ENCODE data around the gene ANKRD13D. TPM values are rescaled to one million over a fixed set of nuclear protein-coding genes. Genes with fewer than 3 reads are reported as not detected.

Gene ANKRD13D
- total and polyA plus RNA-seq, 9 donors = 16.2 to 35.5 (median 30.6) TPM

- Histone ChIP-seq H3K36me3 (ENCODE audit: control insufficient read depth, insufficient read depth, low read length) (no peaks in the 10 kb centered on the region), H3K4me3 (ENCODE audit: low read length) (no peak overlapping the region), H3K27ac (ENCODE audit: low read length) (no peak overlapping the region), H3K9me3 (replicated peaks; ENCODE audit: control insufficient read depth, low read depth, low read length) (no peaks in the 10 kb centered on the region), H3K27me3 (ENCODE audit: control insufficient read depth, insufficient read depth, low read length) (no peaks in the 10 kb centered on the region), H3K4me1 (ENCODE audit: control insufficient read depth, insufficient read depth, low read length) (peaks cover 7% of the 10 kb centered on the region)
- no peak for DNase-seq
- whole genome bisulfite sequencing (ENCODE audit: insufficient coverage) = 71% methylated on average over 3 of the region's 3 CpGs
Observed at GRCh38 chr11:67320011-67320410, 30.9 kb downstream of the ANKRD13D start.

GRCh38 chr11:67320691-67321090 lies 31.6 kb downstream of the ANKRD13D start:
- H3K27ac ChIP-seq (ENCODE audit: low read length) = no peak overlapping the region
- no peak for DNase-seq
- no peaks in the 10 kb centered on the region for H3K9me3 ChIP-seq (replicated peaks; ENCODE audit: control insufficient read depth, low read depth, low read length)
- no peak overlapping the region for H3K4me3 ChIP-seq (ENCODE audit: low read length)
- no peaks in the 10 kb centered on the region for H3K36me3 ChIP-seq (ENCODE audit: control insufficient read depth, insufficient read depth, low read length)
- peaks cover 7% of the 10 kb centered on the region for H3K4me1 ChIP-seq (ENCODE audit: control insufficient read depth, insufficient read depth, low read length)
- H3K27me3 ChIP-seq (ENCODE audit: control insufficient read depth, insufficient read depth, low read length) = no peaks in the 10 kb centered on the region
- WGBS (ENCODE audit: insufficient coverage) = no CpG with 5 or more reads among the region's 2 CpGs

GRCh38 chr11:67321313-67321871 lies 32.3 kb downstream of the ANKRD13D start:
- H3K9me3 ChIP-seq (replicated peaks; ENCODE audit: control insufficient read depth, low read depth, low read length) = no peaks in the 10 kb centered on the region
- WGBS (ENCODE audit: insufficient coverage) = 86% methylated on average over 1 of the region's 6 CpGs
- no peak for DNase-seq
- H3K27me3 ChIP-seq (ENCODE audit: control insufficient read depth, insufficient read depth, low read length) = no peaks in the 10 kb centered on the region
- no peak overlapping the region for H3K4me3 ChIP-seq (ENCODE audit: low read length)
- no peak overlapping the region for H3K27ac ChIP-seq (ENCODE audit: low read length)
- no peaks in the 10 kb centered on the region for H3K36me3 ChIP-seq (ENCODE audit: control insufficient read depth, insufficient read depth, low read length)
- peaks cover 7% of the 10 kb centered on the region for H3K4me1 ChIP-seq (ENCODE audit: control insufficient read depth, insufficient read depth, low read length)

GRCh38 chr11:67322049-67322448 lies 32.9 kb downstream of the ANKRD13D start:
- Histone ChIP-seq H3K9me3 (replicated peaks; ENCODE audit: control insufficient read depth, low read depth, low read length) (no peaks in the 10 kb centered on the region), H3K36me3 (ENCODE audit: control insufficient read depth, insufficient read depth, low read length) (no peaks in the 10 kb centered on the region), H3K4me3 (ENCODE audit: low read length) (no peak overlapping the region), H3K27me3 (ENCODE audit: control insufficient read depth, insufficient read depth, low read length) (no peaks in the 10 kb centered on the region), H3K4me1 (ENCODE audit: control insufficient read depth, insufficient read depth, low read length) (peaks cover 7% of the 10 kb centered on the region), H3K27ac (ENCODE audit: low read length) (no peak overlapping the region)
- no peak for DNase-seq
- WGBS (ENCODE audit: insufficient coverage) = 83% methylated on average over 2 of the region's 3 CpGs

- DNase-seq = no peak
- Histone ChIP-seq H3K27ac (ENCODE audit: low read length) (no peak overlapping the region), H3K4me1 (ENCODE audit: control insufficient read depth, insufficient read depth, low read length) (peaks cover 1% of the 10 kb centered on the region), H3K4me3 (ENCODE audit: low read length) (no peak overlapping the region), H3K36me3 (ENCODE audit: control insufficient read depth, insufficient read depth, low read length) (no peaks in the 10 kb centered on the region), H3K27me3 (ENCODE audit: control insufficient read depth, insufficient read depth, low read length) (no peaks in the 10 kb centered on the region), H3K9me3 (replicated peaks; ENCODE audit: control insufficient read depth, low read depth, low read length) (no peaks in the 10 kb centered on the region)
- WGBS (ENCODE audit: insufficient coverage) = 79% methylated on average over 7 of the region's 7 CpGs
Observed at GRCh38 chr11:67323526-67323925, 34.4 kb downstream of the ANKRD13D start.

- DNase-seq = no peak
- 81% methylated on average over 5 of the region's 6 CpGs for WGBS (ENCODE audit: insufficient coverage)
- no peaks in the 10 kb centered on the region for H3K4me1 ChIP-seq (ENCODE audit: control insufficient read depth, insufficient read depth, low read length)
- no peaks in the 10 kb centered on the region for H3K27me3 ChIP-seq (ENCODE audit: control insufficient read depth, insufficient read depth, low read length)
- no peak overlapping the region for H3K4me3 ChIP-seq (ENCODE audit: low read length)
- no peaks in the 10 kb centered on the region for H3K36me3 ChIP-seq (ENCODE audit: control insufficient read depth, insufficient read depth, low read length)
- H3K9me3 ChIP-seq (replicated peaks; ENCODE audit: control insufficient read depth, low read depth, low read length) = no peaks in the 10 kb centered on the region
- no peak overlapping the region for H3K27ac ChIP-seq (ENCODE audit: low read length)
Observed at GRCh38 chr11:67332081-67332691, 43.1 kb downstream of the ANKRD13D start.

- WGBS (ENCODE audit: insufficient coverage) = no CpG with 5 or more reads among the region's 3 CpGs
- Histone ChIP-seq H3K4me1 (ENCODE audit: control insufficient read depth, insufficient read depth, low read length) (no peaks in the 10 kb centered on the region), H3K4me3 (ENCODE audit: low read length) (no peak overlapping the region), H3K27ac (ENCODE audit: low read length) (no peak overlapping the region), H3K9me3 (replicated peaks; ENCODE audit: control insufficient read depth, low read depth, low read length) (no peaks in the 10 kb centered on the region), H3K36me3 (ENCODE audit: control insufficient read depth, insufficient read depth, low read length) (no peaks in the 10 kb centered on the region), H3K27me3 (ENCODE audit: control insufficient read depth, insufficient read depth, low read length) (no peaks in the 10 kb centered on the region)
- no peak for DNase-seq
Observed at GRCh38 chr11:67337257-67337656, 48.2 kb downstream of the ANKRD13D start.

- DNase-seq = no peak
- H3K9me3 ChIP-seq (replicated peaks; ENCODE audit: control insufficient read depth, low read depth, low read length) = no peaks in the 10 kb centered on the region
- 70% methylated on average over 3 of the region's 4 CpGs for WGBS (ENCODE audit: insufficient coverage)
- H3K4me1 ChIP-seq (ENCODE audit: control insufficient read depth, insufficient read depth, low read length) = no peaks in the 10 kb centered on the region
- H3K4me3 ChIP-seq (ENCODE audit: low read length) = no peak overlapping the region
- no peaks in the 10 kb centered on the region for H3K27me3 ChIP-seq (ENCODE audit: control insufficient read depth, insufficient read depth, low read length)
- no peak overlapping the region for H3K27ac ChIP-seq (ENCODE audit: low read length)
- H3K36me3 ChIP-seq (ENCODE audit: control insufficient read depth, insufficient read depth, low read length) = no peaks in the 10 kb centered on the region
Observed at GRCh38 chr11:67344264-67344663, 55.2 kb downstream of the ANKRD13D start.

GRCh38 chr11:67345247-67345919 lies 56.3 kb downstream of the ANKRD13D start:
- 66% methylated on average over 6 of the region's 8 CpGs for WGBS (ENCODE audit: insufficient coverage)
- H3K27me3 ChIP-seq (ENCODE audit: control insufficient read depth, insufficient read depth, low read length) = no peaks in the 10 kb centered on the region
- H3K27ac ChIP-seq (ENCODE audit: low read length) = no peak overlapping the region
- H3K4me1 ChIP-seq (ENCODE audit: control insufficient read depth, insufficient read depth, low read length) = no peaks in the 10 kb centered on the region
- DNase-seq = no peak
- H3K4me3 ChIP-seq (ENCODE audit: low read length) = no peak overlapping the region
- no peaks in the 10 kb centered on the region for H3K36me3 ChIP-seq (ENCODE audit: control insufficient read depth, insufficient read depth, low read length)
- no peaks in the 10 kb centered on the region for H3K9me3 ChIP-seq (replicated peaks; ENCODE audit: control insufficient read depth, low read depth, low read length)

GRCh38 chr11:67345920-67346819 lies 57.1 kb downstream of the ANKRD13D start:
- H3K36me3 ChIP-seq (ENCODE audit: control insufficient read depth, insufficient read depth, low read length) = no peaks in the 10 kb centered on the region
- no peak overlapping the region for H3K27ac ChIP-seq (ENCODE audit: low read length)
- no peak overlapping the region for H3K4me3 ChIP-seq (ENCODE audit: low read length)
- DNase-seq = no peak
- no peaks in the 10 kb centered on the region for H3K9me3 ChIP-seq (replicated peaks; ENCODE audit: control insufficient read depth, low read depth, low read length)
- H3K4me1 ChIP-seq (ENCODE audit: control insufficient read depth, insufficient read depth, low read length) = peaks cover under 1% of the 10 kb centered on the region
- H3K27me3 ChIP-seq (ENCODE audit: control insufficient read depth, insufficient read depth, low read length) = no peaks in the 10 kb centered on the region
- 49% methylated on average over 6 of the region's 7 CpGs for WGBS (ENCODE audit: insufficient coverage)
